GM12801 (cell line): Measurements from ENCODE around the gene ASCC2.

Experiments used
- CTCF ChIP-seq: IDR thresholded peaks from one replicate; pipeline ENCODE4 v1.5.1; 2011; ENCODE audit warnings: control low read depth; ENCODE audit not compliant: insufficient read length; ENCODE audit errors: extremely low read depth

Gene ASCC2

GRCh38 chr22:29756341-29756740, 81.7 kb downstream of the ASCC2 start:
- no peak for TF ChIP-seq CTCF

DNA sequence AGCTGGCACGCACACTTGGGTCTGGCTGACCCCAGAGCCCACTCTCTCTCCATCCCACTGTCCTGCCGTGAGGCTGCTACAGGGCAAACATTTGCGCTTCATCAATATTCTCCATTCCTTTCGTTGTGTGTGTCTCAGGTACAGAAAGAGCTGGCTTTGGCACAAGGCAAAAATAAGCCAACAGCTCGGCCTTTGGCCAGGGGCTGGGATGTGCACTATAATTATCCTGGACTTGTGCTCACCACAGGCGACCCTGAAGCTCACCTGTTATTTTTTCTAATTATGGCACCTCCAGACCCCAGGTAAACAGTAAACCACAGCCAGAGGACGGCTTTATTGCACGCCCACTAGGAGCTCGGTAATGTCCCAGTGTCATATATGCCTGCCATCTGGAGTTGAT, 82.2 kb downstream of the ASCC2 start:
- no peak for TF ChIP-seq CTCF

DNA sequence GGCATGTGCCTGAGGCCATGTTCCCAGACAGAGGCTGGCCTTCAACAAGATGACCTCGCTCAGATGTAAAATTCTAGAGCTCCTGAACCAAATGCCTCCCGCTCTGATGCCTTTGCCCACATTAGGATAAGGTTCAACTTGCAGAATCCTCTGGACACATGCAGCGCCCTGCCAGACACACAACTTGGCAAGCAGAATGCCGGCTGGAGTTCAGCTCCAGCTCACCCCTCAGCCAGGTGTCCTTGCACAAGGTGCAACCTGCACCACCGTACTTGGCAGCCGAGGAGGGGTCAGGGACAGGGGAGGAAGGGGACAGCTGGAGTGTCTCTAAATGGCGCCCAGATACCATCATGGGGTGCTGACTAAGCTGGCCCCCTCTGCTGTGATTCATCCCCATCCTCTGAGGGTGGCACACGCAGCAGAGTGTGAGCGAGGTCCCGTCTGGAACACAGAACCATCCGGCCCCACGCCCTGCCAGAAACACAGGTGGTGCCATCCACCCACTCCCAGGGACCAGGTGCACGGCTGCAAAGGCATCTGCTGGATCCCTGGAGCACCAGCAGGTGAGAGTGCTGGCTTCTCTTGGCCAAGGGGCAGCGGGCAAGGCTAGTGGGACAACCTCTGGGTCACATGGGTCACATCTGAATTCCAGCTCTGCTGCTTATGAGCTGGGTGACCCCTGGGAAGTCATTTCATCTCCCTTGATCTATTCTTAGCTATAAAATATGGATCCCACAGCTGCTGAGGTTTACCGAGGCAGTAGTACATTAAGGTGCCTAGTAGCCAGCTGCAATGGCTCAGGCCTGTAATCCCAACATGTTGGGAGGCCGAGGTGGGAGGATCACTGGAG, 84.0 kb downstream of the ASCC2 start:
- TF ChIP-seq CTCF, result no peak

- no peak for TF ChIP-seq CTCF
Measured at GRCh38 chr22:29751669-29752068, 86.4 kb downstream of the ASCC2 start.

- TF ChIP-seq CTCF, result no peak
Measured at GRCh38 chr22:29750559-29751538, 87.2 kb downstream of the ASCC2 start.

DNA sequence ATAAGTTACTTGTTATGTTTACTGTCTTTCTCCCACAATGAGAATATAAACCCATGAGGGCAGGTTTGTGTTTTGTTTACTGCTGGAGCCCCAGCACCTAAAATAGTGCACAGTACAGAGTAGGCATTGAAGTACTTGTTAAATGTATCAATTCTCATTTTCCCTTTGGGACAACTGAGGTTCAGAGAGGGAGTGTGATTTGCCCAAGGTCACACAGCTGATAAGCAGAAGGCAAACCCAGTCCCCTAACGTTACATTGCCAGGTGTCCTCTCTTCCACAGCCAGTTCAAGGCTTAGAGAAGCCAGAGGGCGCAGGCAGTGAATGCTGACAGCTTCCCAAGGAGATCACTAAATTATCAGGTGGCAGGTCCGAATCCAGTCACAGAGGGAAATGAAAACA, 88.0 kb downstream of the ASCC2 start:
- no peak for TF ChIP-seq CTCF

- no peak for TF ChIP-seq CTCF
Measured at GRCh38 chr22:29748248-29748893, 89.7 kb downstream of the ASCC2 start.
